Measurements from ENCODE around the gene RNF183.

Gene RNF183

GRCh38 chr9:113302792-113303418, at the start of gene RNF183:
Gene RNF183 (minus strand): TSS chr9:113303376. CDS start chr9:113298184, 5,192 bp downstream.
- DNase-seq = no peak

- DNase-seq = no peak
These were observed 49.2 kb upstream of the RNF183 start for GRCh38 chr9:113352411-113352810.

- DNase-seq = no peak
These were observed 48.8 kb upstream of the RNF183 start for GRCh38 chr9:113352006-113352405.

DNA sequence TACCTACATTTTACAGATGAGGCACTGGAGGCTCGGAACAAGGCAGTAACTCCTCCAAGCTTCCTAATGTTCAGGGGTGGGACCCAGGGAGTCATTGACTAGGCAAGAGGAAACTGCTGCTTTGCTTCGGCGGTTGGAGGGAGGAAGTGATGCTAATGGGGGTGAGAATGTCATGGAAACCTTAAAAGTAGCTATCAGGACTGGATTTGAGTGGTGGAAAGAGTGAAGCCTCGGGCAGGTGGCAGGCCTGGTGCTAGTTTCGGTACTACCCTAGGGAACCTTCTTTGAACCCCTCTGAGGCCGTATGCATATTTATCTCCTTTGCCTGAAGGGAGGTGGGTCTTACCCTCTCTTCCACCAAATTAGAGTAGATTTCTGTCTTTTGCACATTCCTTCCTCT, 47.8 kb upstream of the RNF183 start:
- DNase-seq = no peak

- no peak for DNase-seq
These were observed 47.0 kb upstream of the RNF183 start for GRCh38 chr9:113350107-113350661.

DNA sequence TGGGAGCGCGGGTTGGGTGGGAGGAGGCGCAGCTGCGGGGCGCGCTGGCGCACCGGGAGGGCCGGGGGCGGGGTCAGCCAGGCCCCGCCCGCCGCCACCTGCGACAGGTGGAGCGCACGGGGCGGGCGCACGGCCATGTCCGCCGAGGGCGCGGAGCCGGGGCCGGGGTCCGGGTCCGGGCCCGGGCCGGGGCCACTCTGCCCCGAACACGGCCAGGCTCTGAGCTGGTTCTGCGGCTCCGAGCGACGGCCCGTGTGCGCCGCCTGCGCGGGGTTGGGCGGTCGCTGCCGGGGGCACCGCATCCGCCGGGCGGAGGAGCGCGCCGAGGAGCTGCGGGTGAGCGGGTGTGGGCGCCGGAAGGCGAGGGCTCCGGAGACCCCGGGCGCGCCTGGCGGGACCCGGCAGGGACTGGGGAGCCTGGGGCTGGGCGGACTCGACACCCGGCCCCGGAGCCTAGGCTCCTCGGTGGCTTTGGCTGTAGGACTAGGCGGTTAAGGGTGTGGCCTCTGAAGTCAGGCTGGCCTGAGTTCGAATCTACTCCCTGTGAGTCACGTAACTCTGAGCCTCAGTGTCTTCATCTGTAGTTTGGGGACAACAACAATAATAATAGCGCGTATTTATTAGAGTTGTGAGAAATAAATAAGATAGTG, 46.4 kb upstream of the RNF183 start, which contains the start of gene BSPRY:
BSPRY (plus strand) TSS at position 97 of the 650 bp plus-strand sequence; CDS start at position 136, 39 bp downstream.
- DNase-seq = no peak

GRCh38 chr9:113349066-113349444, 45.9 kb upstream of the RNF183 start:
- no peak for DNase-seq

GRCh38 chr9:113348437-113348836, 45.3 kb upstream of the RNF183 start:
- DNase-seq = no peak

GRCh38 chr9:113345671-113346070, 42.5 kb upstream of the RNF183 start:
- DNase-seq = no peak

DNA sequence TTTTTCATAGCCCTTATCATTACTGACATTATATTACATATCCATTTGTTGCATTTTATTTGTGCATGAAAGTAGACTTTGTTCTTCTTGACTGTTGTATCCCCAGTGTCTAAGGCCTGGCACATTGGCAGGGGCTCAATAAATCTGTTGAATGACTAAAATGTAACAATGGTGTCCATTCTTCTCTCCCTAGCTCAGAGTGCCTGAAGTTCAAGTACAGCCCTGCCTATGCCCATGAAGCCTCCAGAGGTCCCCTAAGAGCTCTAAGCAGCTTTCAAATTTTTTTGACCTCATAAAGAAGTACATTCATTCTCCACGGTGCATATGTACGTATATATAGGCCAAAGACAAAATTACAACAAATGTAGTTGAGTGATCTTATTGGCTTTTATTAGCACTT, 42.0 kb upstream of the RNF183 start:
- DNase-seq = no peak

GRCh38 chr9:113343732-113344231, 40.6 kb upstream of the RNF183 start:
- peak; percentile 66 for DNase-seq

- no peak for DNase-seq
These were observed 38.7 kb upstream of the RNF183 start for GRCh38 chr9:113341712-113342410.

GRCh38 chr9:113340011-113340699, 37.0 kb upstream of the RNF183 start, which contains the start of gene WDR31:
Gene WDR31 (minus strand): TSS chr9:113340275. CDS start chr9:113332022, 8,253 bp downstream.
- peak; percentile 92 for DNase-seq

DNA sequence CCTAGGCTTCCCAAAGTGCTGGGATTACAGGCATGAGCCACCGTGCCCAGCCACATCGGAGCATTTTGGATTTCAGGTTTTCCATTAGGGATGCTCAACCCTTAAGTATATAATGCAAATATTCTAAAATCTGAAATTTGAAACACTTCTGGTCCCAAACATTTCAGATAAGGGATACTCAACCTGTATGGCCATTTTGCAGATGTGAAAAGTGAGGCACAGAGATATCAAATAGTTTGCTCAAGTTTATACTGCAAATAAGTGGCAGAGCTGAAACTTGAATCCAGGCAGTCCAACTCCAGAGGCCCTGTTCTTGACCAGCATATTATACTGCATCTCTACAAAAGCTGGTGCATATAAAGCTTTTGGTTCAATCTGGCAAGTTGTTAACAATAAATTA, 34.5 kb upstream of the RNF183 start:
- DNase-seq = no peak

DNA sequence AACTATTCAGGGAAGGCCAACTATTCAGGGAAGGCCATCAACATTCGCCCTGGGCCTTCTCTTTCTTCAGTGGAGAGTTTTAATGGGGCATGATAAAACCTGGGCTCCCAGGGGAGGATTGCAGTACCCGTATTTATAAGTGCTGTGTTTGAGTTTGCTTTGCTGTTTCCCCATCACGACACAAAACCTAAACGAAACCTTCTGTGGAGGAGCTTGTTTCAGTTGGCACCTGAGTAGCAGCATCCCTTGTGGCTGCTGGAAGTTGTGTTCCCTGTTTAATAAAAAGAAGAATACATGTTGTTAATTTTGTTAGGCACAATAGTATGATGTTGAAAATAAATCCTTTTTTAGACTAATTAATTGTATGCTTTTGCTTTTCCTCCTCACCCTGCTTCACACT, 28.6 kb upstream of the RNF183 start:
- DNase-seq = no peak

GRCh38 chr9:113328045-113328782, 25.0 kb upstream of the RNF183 start:
- DNase-seq = no peak

- DNase-seq = no peak
These were observed 23.1 kb upstream of the RNF183 start for GRCh38 chr9:113326230-113326629.

DNA sequence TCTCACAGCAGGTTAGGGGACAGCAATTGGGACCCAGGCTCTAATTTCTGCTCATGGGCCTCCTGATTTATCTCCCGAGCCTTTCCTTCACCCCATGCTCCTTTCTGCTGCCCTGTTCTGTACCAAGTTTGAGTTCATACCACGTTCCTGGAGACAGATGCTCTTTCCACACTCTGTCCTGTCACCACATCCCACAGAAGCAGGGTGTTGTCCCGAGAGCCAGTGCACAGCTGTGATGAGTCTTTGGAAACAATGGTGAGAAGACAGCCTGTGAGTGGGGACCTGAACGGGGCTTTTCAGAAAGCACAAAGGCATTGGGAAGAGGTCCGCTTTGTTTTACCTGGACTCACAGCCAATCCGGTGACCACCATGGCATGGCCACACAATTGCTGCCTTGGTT, 19.5 kb upstream of the RNF183 start:
- DNase-seq = no peak

DNA sequence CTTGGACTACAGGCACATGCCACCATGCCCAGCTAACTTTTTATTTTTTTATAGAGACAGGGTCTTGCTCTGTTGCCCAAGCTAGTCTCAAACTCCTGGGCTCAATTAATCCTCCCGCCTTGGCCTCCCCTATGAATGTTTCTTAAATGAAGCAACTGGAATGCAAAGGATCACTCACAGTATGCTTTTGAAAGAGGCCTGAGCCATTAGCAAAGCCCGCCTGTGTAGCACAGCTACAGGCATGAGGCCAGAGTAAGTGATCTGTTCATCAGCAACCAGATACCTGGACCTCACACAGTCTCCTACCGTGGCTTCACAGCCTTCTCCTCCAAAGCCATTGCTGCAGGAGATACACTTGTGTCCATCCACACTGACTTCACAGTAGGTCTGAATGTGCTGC, 16.9 kb upstream of the RNF183 start:
- DNase-seq = no peak

DNA sequence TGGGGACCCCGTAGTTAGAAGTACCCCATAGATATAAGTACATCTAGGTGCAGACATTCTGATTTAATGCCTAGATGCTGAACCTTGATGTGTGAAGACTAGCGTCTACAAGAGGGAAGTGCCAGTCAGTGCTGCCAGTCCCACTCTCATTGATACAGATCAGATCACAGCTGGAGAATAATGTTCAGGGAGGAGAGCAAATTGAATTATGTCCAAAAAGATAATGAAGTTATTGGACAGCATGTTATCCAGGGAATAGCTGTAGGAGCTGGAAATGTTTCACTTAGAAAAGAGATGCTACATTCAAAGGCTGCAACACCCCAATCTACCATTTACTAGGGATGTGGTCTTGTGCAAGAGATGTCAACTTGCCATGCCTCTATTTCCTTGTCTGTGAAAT, 15.9 kb upstream of the RNF183 start:
- no peak for DNase-seq

GRCh38 chr9:113317777-113318176, 14.6 kb upstream of the RNF183 start:
- no peak for DNase-seq

DNA sequence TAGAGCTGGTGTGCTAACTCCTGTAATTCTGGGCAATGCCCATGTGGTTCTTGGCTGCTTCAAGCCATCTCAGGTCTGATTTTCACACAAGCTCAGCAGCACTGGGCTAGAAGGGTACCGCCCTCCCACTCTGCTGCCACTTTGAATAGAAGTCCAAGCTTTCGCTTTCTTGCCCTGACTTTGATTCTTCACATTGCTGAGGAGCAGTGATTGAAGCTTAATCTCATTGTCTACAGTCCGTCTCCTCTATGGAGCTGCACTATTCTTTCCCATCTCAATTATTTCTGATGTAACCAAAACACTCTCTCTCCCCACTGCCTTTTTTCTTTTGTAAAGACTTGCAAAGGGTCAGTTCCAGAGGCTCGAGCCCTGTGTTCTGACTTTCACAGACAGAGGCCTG, 12.9 kb upstream of the RNF183 start:
- DNase-seq = no peak
